Caco-2 (cell line): Measurements from ENCODE around the gene EMB. TPM values are rescaled to one million over a fixed set of nuclear protein-coding genes. Genes with fewer than 3 reads are reported as not detected.
"Not testable (repeated sequence)": the region's sequence is repeated elsewhere in the genome, so short reads cannot be mapped to it uniquely, and the experiment has no call there.

Experiments used
- BruUV-seq: library from RNA; stranded (reverse); fragments of 400-500 nt; replicated peaks from 2 replicates; lab custom pipeline; 2021; lab: Mats Ljungman, UMichigan
- CTCF ChIA-PET: fragments of 300-600 bp; sonication (Branson Sonifier 250); formaldehyde crosslinking; loops from one replicate; lab custom pipeline; 2022; ENCODE audit warnings: antibody characterized with exemption; lab: Charles Lee
- POLR2A ChIA-PET: fragments of 300-600 bp; sonication (Branson Sonifier 250); formaldehyde crosslinking; loops from one replicate; lab custom pipeline; 2022; ENCODE audit warnings: antibody characterized with exemption; lab: Charles Lee
- DNase-seq, 2 experiments: peaks; one replicate each; pipeline versions ENCODE4 v3.0.0 to v3.0.0-alpha.2; 2020 to 2022
- H3K27me3 ChIP-seq: replicated peaks from 2 replicates; pipeline ENCODE4 v1.6.0; 2011; ENCODE audit warnings: low read length; ENCODE audit not compliant: control insufficient read depth, insufficient read depth
- H3K36me3 ChIP-seq: 2 replicates; pipeline ENCODE4 v1.5.1; 2011; ENCODE audit warnings: low read length; ENCODE audit not compliant: control insufficient read depth, insufficient read depth
- H3K4me1 ChIP-seq: fragments of 250-450 bp; sonication (Bioruptor Pico); 2 replicates; pipeline ENCODE4 v1.5.1; 2020; ENCODE audit warnings: mild to moderate bottlenecking
- H3K4me3 ChIP-seq: 2 replicates; pipeline ENCODE4 v1.5.1; 2011; ENCODE audit warnings: low read depth, mild to moderate bottlenecking, control low read depth, low read length
- H3K9me3 ChIP-seq: fragments of 250-450 bp; sonication (Bioruptor Pico); 2 replicates; pipeline ENCODE4 v1.5.1; 2020; ENCODE audit warnings: mild to moderate bottlenecking, moderate library complexity
- H3K27ac Mint-ChIP-seq: one replicate; pipeline ENCODE4 v1.8.0; 2022; ENCODE audit warnings: mixed read lengths; ENCODE audit not compliant: unreplicated experiment
- H3K27me3 Mint-ChIP-seq: one replicate; pipeline ENCODE4 v1.8.0; 2022; ENCODE audit warnings: mixed read lengths; ENCODE audit not compliant: insufficient read depth, unreplicated experiment
- H3K36me3 Mint-ChIP-seq: one replicate; pipeline ENCODE4 v1.8.0; 2022; ENCODE audit warnings: mild to moderate bottlenecking, mixed read lengths; ENCODE audit not compliant: insufficient read depth, unreplicated experiment
- H3K4me1 Mint-ChIP-seq: one replicate; pipeline ENCODE4 v1.8.0; 2022; ENCODE audit warnings: low read depth, mixed read lengths; ENCODE audit not compliant: unreplicated experiment
- H3K4me3 Mint-ChIP-seq: one replicate; pipeline ENCODE4 v1.8.0; 2022; ENCODE audit warnings: mild to moderate bottlenecking, moderate library complexity, mixed read lengths; ENCODE audit not compliant: unreplicated experiment
- H3K9me3 Mint-ChIP-seq: one replicate; pipeline ENCODE4 v1.8.0; 2022; ENCODE audit warnings: mixed read lengths; ENCODE audit not compliant: unreplicated experiment
- intact Hi-C: fragments of 100-400 bp; cut with micrococcal nuclease; formaldehyde crosslinking; loops from one replicate; pipeline ENCODE4 v1.10.0; 2022; ENCODE audit not compliant: unreplicated experiment
- total RNA-seq: library from RNA; stranded (reverse); gene quantifications from 2 replicates; pipeline ENCODE4 v1.2.3, GENCODE V29; 2022
- TF ChIP-seq, protein P1 (sequence below), 2 experiments: fragments of 200-600 bp in 1 of 2; IDR thresholded peaks; 1 replicate in 1 of 2; 2 replicates in 1 of 2; pipeline versions ENCODE4 v1.5.1 to v1.8.0; 2011 to 2022; ENCODE audit warnings: antibody characterized with exemption in 1 of 2, control low read depth in 1 of 2, inconsistent platforms in 1 of 2, low read depth in 1 of 2, low read length in 1 of 2, mild to moderate bottlenecking in 1 of 2, moderate library complexity in 1 of 2; ENCODE audit not compliant: insufficient read depth in 1 of 2, severe bottlenecking in 1 of 2, unreplicated experiment in 1 of 2

EMB gene
- total RNA-seq, 1 experiment from 2014 or later: 0.54 TPM

DNA sequence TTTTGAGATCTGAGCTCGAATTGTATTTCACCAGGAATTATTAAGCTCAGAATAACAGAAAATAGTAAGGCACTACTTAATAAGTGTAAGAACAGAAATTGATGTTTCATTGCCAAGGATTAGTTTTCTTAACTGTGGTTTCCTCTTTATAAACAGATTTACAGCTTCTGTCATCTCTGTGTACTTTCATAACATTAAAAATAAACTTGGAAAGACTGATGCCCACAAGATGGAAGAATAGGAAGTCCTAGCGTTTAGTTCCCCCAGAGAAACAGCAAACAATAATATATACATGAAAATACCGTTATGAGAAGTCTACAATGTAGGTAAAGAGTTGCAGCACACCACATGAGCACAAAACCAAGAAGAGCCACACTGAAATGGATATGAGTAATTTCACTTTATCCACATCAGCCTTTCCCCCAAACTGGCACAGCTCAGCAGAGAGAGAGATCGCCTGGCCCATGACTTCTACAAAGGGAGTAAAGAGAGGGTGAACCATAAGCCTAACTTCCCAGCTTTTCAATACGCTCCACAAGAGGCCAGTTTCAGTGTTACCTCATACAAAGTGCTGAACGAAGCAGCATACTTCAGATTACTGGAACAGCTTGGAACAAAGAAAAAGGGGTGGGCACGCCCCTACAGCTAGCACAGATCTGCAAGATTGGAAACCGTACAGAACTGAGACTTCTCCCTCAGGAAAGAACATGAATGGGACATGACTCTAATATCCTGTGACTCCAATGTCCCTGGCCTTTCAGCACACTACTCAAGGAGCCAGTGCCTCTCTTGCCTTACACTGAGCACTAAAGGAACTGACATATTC is 75.4 kb downstream of the EMB start:
- intact Hi-C loops: no loop called here
- no peaks in the 10 kb centered on the region for H3K4me1 Mint-ChIP-seq
- Histone ChIP-seq H3K36me3 (no peaks in the 10 kb centered on the region), H3K4me1 (no peaks in the 10 kb centered on the region), H3K27me3 (no peaks in the 10 kb centered on the region), H3K4me3 (no peak overlapping the region), H3K9me3 (no peaks in the 10 kb centered on the region)
- H3K27me3 Mint-ChIP-seq: no peaks in the 10 kb centered on the region
- H3K36me3 Mint-ChIP-seq: no peaks in the 10 kb centered on the region
- ChIA-PET CTCF (no interaction called here), POLR2A (no interaction called here)
- H3K27ac Mint-ChIP-seq: no peak overlapping the region
- no peak overlapping the region for H3K4me3 Mint-ChIP-seq
- TF ChIP-seq, protein P1, sequence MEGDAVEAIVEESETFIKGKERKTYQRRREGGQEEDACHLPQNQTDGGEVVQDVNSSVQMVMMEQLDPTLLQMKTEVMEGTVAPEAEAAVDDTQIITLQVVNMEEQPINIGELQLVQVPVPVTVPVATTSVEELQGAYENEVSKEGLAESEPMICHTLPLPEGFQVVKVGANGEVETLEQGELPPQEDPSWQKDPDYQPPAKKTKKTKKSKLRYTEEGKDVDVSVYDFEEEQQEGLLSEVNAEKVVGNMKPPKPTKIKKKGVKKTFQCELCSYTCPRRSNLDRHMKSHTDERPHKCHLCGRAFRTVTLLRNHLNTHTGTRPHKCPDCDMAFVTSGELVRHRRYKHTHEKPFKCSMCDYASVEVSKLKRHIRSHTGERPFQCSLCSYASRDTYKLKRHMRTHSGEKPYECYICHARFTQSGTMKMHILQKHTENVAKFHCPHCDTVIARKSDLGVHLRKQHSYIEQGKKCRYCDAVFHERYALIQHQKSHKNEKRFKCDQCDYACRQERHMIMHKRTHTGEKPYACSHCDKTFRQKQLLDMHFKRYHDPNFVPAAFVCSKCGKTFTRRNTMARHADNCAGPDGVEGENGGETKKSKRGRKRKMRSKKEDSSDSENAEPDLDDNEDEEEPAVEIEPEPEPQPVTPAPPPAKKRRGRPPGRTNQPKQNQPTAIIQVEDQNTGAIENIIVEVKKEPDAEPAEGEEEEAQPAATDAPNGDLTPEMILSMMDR (IDR thresholded peaks at IDR 0.05; ENCODE audit: insufficient read depth in 1 of 2, low read depth in 1 of 2, low read length in 1 of 2, severe bottlenecking in 1 of 2, unreplicated experiment in 1 of 2): no peak
- peaks cover 44% of the 10 kb centered on the region for H3K9me3 Mint-ChIP-seq
- DNase-seq: no peak
- BruUV-seq: no TSS peak

DNA sequence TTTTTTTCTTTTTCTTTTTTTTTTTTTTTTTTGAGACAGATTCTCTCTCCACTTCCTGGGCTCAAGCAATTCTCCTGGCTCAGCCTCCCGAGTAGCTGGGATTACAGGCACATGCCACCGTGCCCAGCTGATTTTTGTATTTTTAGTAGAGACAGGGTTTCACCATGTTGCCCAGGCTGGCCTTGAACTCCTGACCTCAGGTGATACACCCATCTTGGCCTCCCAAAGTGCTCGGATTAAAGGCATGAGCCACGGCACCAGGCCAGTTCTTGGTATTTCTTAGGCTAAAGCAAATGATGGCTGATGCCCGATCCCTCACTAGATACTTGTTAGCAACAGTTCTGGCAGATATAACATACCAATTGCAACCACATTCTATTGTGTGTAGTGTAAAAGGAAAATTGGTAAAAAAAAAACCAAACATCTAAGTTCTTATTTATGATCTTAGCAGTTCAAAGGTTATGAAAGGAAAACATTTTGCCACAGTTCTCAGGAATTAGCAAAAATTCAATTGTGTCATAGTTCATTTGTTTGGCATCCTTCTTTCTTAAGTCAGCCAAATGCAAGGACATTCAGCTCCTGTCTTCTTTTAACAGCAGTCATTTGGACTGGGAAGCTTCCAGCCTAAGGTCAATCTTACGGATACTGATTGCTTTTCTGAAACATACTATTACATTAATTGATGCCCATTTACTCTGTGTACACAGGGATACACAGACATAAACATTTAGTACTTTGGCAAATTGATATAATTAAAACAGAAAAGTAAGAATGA is 76.4 kb downstream of the EMB start:
- H3K4me3 ChIP-seq, H3K36me3 ChIP-seq, H3K27ac Mint-ChIP-seq, H3K36me3 Mint-ChIP-seq, BruUV-seq, H3K9me3 ChIP-seq, CTCF ChIA-PET, intact Hi-C loops, H3K27me3 ChIP-seq, H3K27me3 Mint-ChIP-seq, H3K4me1 Mint-ChIP-seq, H3K4me1 ChIP-seq, H3K4me3 Mint-ChIP-seq, DNase-seq, POLR2A ChIA-PET: not testable (repeated sequence)
- peaks cover 44% of the 10 kb centered on the region for H3K9me3 Mint-ChIP-seq

DNA sequence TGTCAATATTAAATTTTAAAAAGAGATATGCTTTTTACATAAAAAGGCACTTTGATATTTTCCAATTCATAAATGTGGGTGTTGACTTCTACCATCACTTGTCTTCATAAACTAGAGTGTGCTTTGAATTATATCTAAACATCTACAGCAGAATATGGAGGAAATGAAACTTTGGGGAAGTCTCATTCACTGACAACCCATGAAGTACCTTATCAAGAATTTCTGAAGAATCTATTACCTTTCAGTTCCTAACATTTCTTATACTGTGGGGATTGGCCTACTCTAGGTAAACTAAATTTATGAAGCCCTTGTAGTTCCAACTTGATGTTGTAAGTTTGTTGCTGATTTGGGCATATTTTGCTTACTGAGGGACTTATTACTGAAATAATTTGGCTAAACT is 81.9 kb downstream of the EMB start:
- H3K36me3 Mint-ChIP-seq: no peaks in the 10 kb centered on the region
- H3K4me3 Mint-ChIP-seq: no peak overlapping the region
- DNase-seq: no peak
- ChIA-PET POLR2A (no interaction called here), CTCF (no interaction called here)
- no peaks in the 10 kb centered on the region for H3K27me3 ChIP-seq
- H3K4me1 ChIP-seq: no peaks in the 10 kb centered on the region
- H3K4me1 Mint-ChIP-seq: no peaks in the 10 kb centered on the region
- H3K27me3 Mint-ChIP-seq: no peaks in the 10 kb centered on the region
- no peak overlapping the region for H3K27ac Mint-ChIP-seq
- H3K9me3 ChIP-seq: no peaks in the 10 kb centered on the region
- BruUV-seq: no TSS peak
- peaks cover 14% of the 10 kb centered on the region for H3K9me3 Mint-ChIP-seq
- TF ChIP-seq, protein P1 (IDR thresholded peaks at IDR 0.05; ENCODE audit: insufficient read depth in 1 of 2, low read depth in 1 of 2, low read length in 1 of 2, severe bottlenecking in 1 of 2, unreplicated experiment in 1 of 2): no peak
- no peaks in the 10 kb centered on the region for H3K36me3 ChIP-seq
- intact Hi-C loops: no loop called here
- H3K4me3 ChIP-seq: no peak overlapping the region
